Measurements from ENCODE around the gene CAPZA1. TPM values are rescaled to one million over a fixed set of nuclear protein-coding genes. Genes with fewer than 3 reads are reported as not detected.

The CAPZA1 gene
- total RNA-seq, 2 donors from 2014 or later, result 111 to 122 TPM

DNA sequence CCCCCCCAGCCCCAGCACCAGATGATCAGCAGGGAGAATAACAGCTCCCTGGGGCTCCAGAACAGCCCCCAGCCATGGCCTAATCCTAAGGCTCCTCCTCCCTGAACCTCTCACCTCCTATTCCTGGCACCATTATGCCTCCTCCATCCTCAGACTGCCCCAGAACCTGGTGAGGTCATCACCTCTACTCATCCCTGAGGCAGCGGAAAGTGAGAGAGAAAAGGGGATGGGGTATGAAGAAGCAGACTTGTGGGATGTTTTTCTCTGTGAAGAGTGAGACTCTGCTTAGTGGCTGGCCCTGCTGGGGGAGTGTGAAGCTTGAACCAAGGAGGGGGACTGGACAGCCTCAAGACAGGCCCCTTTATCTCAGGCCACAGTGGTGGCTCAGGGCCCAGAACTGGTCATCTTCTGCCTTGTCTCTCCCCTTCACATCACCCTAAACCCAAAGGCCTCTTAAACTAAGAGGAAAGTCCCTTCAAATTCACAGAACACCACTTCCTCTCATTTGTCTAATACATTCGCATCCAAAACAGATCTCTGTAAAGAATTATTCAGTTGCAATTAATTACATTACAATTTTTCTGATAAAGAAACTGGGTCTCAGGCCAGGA lies 97.7 kb downstream of the CAPZA1 start:
- no peak overlapping the region for H3K9ac ChIP-seq (ENCODE audit: extremely low read depth, low read length, poor library complexity, severe bottlenecking)
- peaks cover 56% of the 10 kb centered on the region for H3K27me3 ChIP-seq (ENCODE audit: control insufficient read depth, insufficient read depth, low read length, poor library complexity, severe bottlenecking)
- no peak overlapping the region for H3K4me3 Mint-ChIP-seq
- H3K27me3 Mint-ChIP-seq (ENCODE audit: insufficient read depth), result peaks cover 74% of the 10 kb centered on the region
- H3K4me1 ChIP-seq (ENCODE audit: control insufficient read depth, insufficient read depth, low read length), result peaks cover 6% of the 10 kb centered on the region
- H3K27ac Mint-ChIP-seq, result no peak overlapping the region
- TF ChIP-seq, protein P1, sequence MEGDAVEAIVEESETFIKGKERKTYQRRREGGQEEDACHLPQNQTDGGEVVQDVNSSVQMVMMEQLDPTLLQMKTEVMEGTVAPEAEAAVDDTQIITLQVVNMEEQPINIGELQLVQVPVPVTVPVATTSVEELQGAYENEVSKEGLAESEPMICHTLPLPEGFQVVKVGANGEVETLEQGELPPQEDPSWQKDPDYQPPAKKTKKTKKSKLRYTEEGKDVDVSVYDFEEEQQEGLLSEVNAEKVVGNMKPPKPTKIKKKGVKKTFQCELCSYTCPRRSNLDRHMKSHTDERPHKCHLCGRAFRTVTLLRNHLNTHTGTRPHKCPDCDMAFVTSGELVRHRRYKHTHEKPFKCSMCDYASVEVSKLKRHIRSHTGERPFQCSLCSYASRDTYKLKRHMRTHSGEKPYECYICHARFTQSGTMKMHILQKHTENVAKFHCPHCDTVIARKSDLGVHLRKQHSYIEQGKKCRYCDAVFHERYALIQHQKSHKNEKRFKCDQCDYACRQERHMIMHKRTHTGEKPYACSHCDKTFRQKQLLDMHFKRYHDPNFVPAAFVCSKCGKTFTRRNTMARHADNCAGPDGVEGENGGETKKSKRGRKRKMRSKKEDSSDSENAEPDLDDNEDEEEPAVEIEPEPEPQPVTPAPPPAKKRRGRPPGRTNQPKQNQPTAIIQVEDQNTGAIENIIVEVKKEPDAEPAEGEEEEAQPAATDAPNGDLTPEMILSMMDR (conservative IDR thresholded peaks at IDR 0.05), result no peak
- H3K36me3 Mint-ChIP-seq (ENCODE audit: low read depth), result no peaks in the 10 kb centered on the region
- no peak overlapping the region for H3K27ac ChIP-seq (ENCODE audit: low read depth, low read length)
- peaks cover 46% of the 10 kb centered on the region for H3K4me1 Mint-ChIP-seq
- DNase-seq, result peak; percentile 48
- 83 to 100% methylated on average over 1 to 2 of the region's 2 CpGs for WGBS, 2 experiments (ENCODE audit: insufficient coverage in 1 of 2, insufficient read length in 1 of 2)
- H3K4me3 ChIP-seq (ENCODE audit: low read length), result no peak overlapping the region
- no peaks in the 10 kb centered on the region for H3K36me3 ChIP-seq (ENCODE audit: control insufficient read depth, insufficient read depth, low read length)
- no peaks in the 10 kb centered on the region for H3K9me3 Mint-ChIP-seq
- no peaks in the 10 kb centered on the region for H3K9me3 ChIP-seq (ENCODE audit: control insufficient read depth, low read length)

DNA sequence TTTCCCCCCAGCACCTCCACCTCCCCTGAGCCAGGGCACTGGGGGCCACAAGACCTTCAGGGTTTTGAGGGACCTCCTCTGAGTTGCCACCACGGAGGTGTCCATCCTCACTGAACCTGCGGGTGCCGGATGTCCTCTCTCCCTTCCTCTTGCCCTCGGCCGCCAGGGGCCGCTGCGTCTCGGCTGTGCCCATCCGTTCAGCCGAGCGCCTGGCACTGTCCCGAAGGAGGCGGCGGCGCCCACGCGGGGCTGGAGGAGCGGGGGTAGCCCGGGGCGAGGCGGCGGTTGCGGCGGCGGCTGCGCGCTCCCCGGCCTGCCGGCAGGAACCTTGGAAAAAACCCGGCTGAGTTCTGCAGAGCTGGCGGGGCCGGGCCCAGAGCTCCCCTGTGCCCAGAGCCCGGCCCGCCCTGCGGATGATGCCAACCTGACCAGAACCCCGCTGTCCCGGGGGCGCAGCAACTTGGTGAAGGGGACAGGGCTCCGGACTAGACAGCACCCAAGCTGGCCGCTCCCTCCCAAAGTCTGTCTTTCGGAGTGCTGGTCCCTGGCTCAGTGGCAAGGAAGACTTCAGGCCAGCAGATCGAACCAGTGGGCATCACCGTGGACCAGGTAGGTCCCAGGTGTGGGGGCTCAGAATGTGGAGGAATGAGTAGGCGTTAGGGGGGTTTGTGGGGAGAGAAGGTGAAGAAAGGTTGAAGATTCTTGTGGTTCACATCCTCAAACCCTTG lies 99.2 kb downstream of the CAPZA1 start:
- Mint-ChIP-seq H3K27me3 (ENCODE audit: insufficient read depth) (peaks cover 70% of the 10 kb centered on the region), H3K4me3 (no peak overlapping the region), H3K36me3 (ENCODE audit: low read depth) (no peaks in the 10 kb centered on the region), H3K27ac (no peak overlapping the region), H3K9me3 (no peaks in the 10 kb centered on the region), H3K4me1 (peaks cover 45% of the 10 kb centered on the region)
- Histone ChIP-seq H3K4me1 (ENCODE audit: control insufficient read depth, insufficient read depth, low read length) (peaks cover 9% of the 10 kb centered on the region), H3K27ac (ENCODE audit: low read depth, low read length) (no peak overlapping the region), H3K9me3 (ENCODE audit: control insufficient read depth, low read length) (no peaks in the 10 kb centered on the region), H3K27me3 (ENCODE audit: control insufficient read depth, insufficient read depth, low read length, poor library complexity, severe bottlenecking) (peaks cover 46% of the 10 kb centered on the region), H3K4me3 (ENCODE audit: low read length) (no peak overlapping the region), H3K9ac (ENCODE audit: extremely low read depth, low read length, poor library complexity, severe bottlenecking) (no peak overlapping the region), H3K36me3 (ENCODE audit: control insufficient read depth, insufficient read depth, low read length) (no peaks in the 10 kb centered on the region)
- peak; percentile 92 for DNase-seq
- TF ChIP-seq, protein P1 (conservative IDR thresholded peaks at IDR 0.05), result peak; percentile 96
- 34 to 81% methylated on average over 15 to 44 of the region's 44 CpGs for WGBS, 2 experiments (ENCODE audit: insufficient coverage in 1 of 2, insufficient read length in 1 of 2)

DNA sequence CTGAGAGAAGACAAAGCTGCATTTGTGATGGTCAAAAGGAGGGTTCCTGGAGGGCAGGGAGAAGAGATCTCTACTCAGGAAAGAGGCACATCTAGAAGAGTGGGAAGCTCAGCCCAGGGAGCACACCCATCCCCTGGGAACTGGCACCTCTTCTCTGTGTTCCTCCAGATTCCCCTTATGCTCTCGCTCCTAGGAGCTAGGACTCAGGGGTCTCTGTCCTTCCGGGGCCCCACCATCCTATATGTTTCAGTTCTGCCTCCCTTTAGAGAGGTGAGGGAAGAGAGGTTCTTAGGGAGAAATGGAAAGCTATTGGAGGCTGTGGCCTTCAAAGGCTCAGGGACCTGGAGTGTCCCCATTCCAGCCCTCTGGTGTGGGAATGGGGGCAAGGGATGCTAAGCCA lies 100.1 kb downstream of the CAPZA1 start:
- Mint-ChIP-seq H3K9me3 (no peaks in the 10 kb centered on the region), H3K36me3 (ENCODE audit: low read depth) (no peaks in the 10 kb centered on the region), H3K27me3 (ENCODE audit: insufficient read depth) (peaks cover 64% of the 10 kb centered on the region), H3K27ac (no peak overlapping the region), H3K4me1 (peaks cover 41% of the 10 kb centered on the region), H3K4me3 (no peak overlapping the region)
- TF ChIP-seq, protein P1 (conservative IDR thresholded peaks at IDR 0.05), result no peak
- Histone ChIP-seq H3K27me3 (ENCODE audit: control insufficient read depth, insufficient read depth, low read length, poor library complexity, severe bottlenecking) (peaks cover 38% of the 10 kb centered on the region), H3K4me3 (ENCODE audit: low read length) (no peak overlapping the region), H3K27ac (ENCODE audit: low read depth, low read length) (no peak overlapping the region), H3K4me1 (ENCODE audit: control insufficient read depth, insufficient read depth, low read length) (peaks cover 9% of the 10 kb centered on the region), H3K9me3 (ENCODE audit: control insufficient read depth, low read length) (no peaks in the 10 kb centered on the region), H3K9ac (ENCODE audit: extremely low read depth, low read length, poor library complexity, severe bottlenecking) (no peak overlapping the region), H3K36me3 (ENCODE audit: control insufficient read depth, insufficient read depth, low read length) (no peaks in the 10 kb centered on the region)
- WGBS, 2 experiments (ENCODE audit: insufficient coverage in 1 of 2, insufficient read length in 1 of 2), result 84 to 100% methylated on average over 1 to 2 of the region's 2 CpGs
- DNase-seq, result no peak

All from endodermal cell (in vitro differentiated cells).